Ishikawa (cell line): ENCODE measurements around the gene ENTPD3.

Source experiments
- CEBPB ChIP-seq: IDR thresholded peaks from 2 replicates; pipeline ENCODE4 v1.6.1; 2012
- CREB1 ChIP-seq: IDR thresholded peaks from 2 replicates; pipeline ENCODE4 v1.6.1; 2012; ENCODE audit warnings: low read depth
- EGR1 ChIP-seq: IDR thresholded peaks from 2 replicates; pipeline ENCODE4 v1.6.1; 2012
- EP300 ChIP-seq: IDR thresholded peaks from 2 replicates; pipeline ENCODE4 v1.6.1; 2012; ENCODE audit warnings: borderline replicate concordance
- FOXM1 ChIP-seq: IDR thresholded peaks from 2 replicates; pipeline ENCODE4 v1.6.1; 2012; ENCODE audit warnings: low read depth, borderline replicate concordance
- NFIC ChIP-seq: IDR thresholded peaks from 2 replicates; pipeline ENCODE4 v1.6.1; 2012
- RAD21 ChIP-seq: IDR thresholded peaks from 2 replicates; pipeline ENCODE4 v1.6.1; 2012; ENCODE audit warnings: low read depth
- TAF1 ChIP-seq: IDR thresholded peaks from 2 replicates; pipeline ENCODE4 v1.6.1; 2012; ENCODE audit warnings: low read depth, mild to moderate bottlenecking
- TCF12 ChIP-seq: IDR thresholded peaks from 2 replicates; pipeline ENCODE4 v1.6.1; 2012; ENCODE audit warnings: low read depth
- TEAD4 ChIP-seq: IDR thresholded peaks from 2 replicates; pipeline ENCODE4 v1.6.1; 2012
- USF1 ChIP-seq: IDR thresholded peaks from 2 replicates; pipeline ENCODE4 v1.6.1; 2012
- YY1 ChIP-seq: IDR thresholded peaks from 2 replicates; pipeline ENCODE4 v1.6.1; 2012; ENCODE audit warnings: low read depth
- ZBTB7A ChIP-seq: IDR thresholded peaks from 2 replicates; pipeline ENCODE4 v1.6.1; 2012; ENCODE audit warnings: low read depth
- TF ChIP-seq, protein P1 (sequence below): IDR thresholded peaks from 2 replicates; pipeline ENCODE4 v1.6.1; 2012; ENCODE audit warnings: low read depth, mild to moderate bottlenecking
- TF ChIP-seq, protein P2 (sequence below): IDR thresholded peaks from 2 replicates; pipeline ENCODE4 v1.6.1; 2012

The ENTPD3 gene

GRCh38 chr3:40397129-40397528 is 10.1 kb downstream of the ENTPD3 start:
- TF ChIP-seq, protein P1, sequence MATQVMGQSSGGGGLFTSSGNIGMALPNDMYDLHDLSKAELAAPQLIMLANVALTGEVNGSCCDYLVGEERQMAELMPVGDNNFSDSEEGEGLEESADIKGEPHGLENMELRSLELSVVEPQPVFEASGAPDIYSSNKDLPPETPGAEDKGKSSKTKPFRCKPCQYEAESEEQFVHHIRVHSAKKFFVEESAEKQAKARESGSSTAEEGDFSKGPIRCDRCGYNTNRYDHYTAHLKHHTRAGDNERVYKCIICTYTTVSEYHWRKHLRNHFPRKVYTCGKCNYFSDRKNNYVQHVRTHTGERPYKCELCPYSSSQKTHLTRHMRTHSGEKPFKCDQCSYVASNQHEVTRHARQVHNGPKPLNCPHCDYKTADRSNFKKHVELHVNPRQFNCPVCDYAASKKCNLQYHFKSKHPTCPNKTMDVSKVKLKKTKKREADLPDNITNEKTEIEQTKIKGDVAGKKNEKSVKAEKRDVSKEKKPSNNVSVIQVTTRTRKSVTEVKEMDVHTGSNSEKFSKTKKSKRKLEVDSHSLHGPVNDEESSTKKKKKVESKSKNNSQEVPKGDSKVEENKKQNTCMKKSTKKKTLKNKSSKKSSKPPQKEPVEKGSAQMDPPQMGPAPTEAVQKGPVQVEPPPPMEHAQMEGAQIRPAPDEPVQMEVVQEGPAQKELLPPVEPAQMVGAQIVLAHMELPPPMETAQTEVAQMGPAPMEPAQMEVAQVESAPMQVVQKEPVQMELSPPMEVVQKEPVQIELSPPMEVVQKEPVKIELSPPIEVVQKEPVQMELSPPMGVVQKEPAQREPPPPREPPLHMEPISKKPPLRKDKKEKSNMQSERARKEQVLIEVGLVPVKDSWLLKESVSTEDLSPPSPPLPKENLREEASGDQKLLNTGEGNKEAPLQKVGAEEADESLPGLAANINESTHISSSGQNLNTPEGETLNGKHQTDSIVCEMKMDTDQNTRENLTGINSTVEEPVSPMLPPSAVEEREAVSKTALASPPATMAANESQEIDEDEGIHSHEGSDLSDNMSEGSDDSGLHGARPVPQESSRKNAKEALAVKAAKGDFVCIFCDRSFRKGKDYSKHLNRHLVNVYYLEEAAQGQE, result no peak
- TF ChIP-seq YY1, result no peak
- no peak for TF ChIP-seq CREB1
- no peak for TF ChIP-seq EGR1
- TF ChIP-seq USF1, result no peak
- TF ChIP-seq RAD21, result no peak
- no peak for TF ChIP-seq ZBTB7A
- TF ChIP-seq FOXM1, result no peak
- no peak for TF ChIP-seq TCF12
- TF ChIP-seq EP300, result no peak
- TF ChIP-seq CEBPB, result no peak
- TF ChIP-seq, protein P2, sequence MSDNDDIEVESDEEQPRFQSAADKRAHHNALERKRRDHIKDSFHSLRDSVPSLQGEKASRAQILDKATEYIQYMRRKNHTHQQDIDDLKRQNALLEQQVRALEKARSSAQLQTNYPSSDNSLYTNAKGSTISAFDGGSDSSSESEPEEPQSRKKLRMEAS, result no peak
- TF ChIP-seq NFIC, result no peak
- TF ChIP-seq TAF1, result no peak
- no peak for TF ChIP-seq TEAD4

DNA sequence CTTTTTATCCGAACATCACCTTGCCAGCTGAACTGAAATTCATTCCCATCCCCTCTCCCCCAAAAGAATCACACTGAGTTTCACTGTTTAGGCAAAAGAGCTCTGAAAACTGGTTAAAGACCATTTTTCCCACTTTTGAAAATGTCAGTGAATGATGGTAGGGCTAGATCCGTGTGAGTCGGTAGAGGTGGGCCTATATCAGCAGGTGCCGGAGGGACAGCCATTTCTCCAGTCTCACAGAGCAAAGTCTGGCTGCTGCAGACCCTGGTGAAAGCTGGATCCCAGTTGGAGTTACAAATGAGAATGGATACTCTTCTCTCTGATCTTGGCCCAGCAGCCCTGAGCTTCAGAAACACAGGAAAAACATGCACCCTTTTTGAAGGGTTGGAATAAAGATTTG is 10.9 kb downstream of the ENTPD3 start:
- no peak for TF ChIP-seq USF1
- TF ChIP-seq RAD21, result no peak
- no peak for TF ChIP-seq CEBPB
- TF ChIP-seq, protein P1, result no peak
- no peak for TF ChIP-seq EP300
- no peak for TF ChIP-seq TEAD4
- TF ChIP-seq, protein P2, result no peak
- no peak for TF ChIP-seq TCF12
- TF ChIP-seq ZBTB7A, result no peak
- TF ChIP-seq TAF1, result no peak
- no peak for TF ChIP-seq CREB1

DNA sequence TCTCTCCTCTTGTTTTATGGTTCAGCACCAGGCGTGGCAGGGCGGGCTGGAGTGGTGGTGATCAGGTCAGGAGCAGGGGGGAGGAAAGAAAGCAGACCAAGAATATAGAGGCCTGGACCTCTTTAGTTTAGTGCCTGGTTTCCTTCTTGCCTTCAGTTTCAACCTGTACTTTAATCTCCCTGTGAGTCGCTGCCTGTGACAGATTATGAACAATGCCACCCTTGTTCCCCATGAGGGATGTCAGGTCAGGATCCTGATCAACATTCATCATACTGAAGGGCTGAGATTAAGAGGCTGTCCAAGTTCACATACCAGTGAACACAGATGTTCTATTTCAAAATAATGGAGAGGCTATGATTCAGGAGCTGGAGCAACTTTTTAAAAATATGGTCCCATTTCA is 11.4 kb downstream of the ENTPD3 start:
- TF ChIP-seq CREB1 (no peak), USF1 (no peak), EGR1 (no peak), TEAD4 (no peak)

DNA sequence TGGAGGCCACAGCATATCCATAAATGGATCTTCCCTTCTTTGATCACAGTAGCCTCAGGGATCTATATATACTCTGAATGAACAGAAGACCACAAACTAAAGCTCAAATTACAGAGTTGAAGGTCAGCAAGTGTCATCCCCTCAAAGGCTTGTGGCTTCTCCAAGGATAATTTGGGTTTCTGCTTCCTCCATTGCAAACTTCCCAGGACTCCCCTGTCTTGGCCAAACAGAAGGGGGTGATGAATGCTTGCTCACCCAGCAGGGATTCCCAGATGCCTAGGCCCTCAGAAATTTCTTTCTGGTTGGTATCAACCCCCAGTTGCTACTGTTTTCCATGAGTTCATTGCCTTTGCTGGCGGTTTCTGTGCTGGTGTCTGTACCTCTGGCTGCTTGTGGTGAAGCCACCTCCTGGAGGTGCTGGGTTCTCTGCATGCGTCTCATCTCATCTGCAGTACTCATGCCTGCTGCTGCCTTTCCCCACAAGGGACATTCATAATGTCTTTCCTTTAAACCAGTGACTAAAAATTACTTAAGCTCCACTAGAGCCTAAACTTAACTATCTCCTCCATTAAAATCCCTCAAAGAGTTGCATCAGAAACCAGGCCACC is 17.7 kb downstream of the ENTPD3 start:
- no peak for TF ChIP-seq EGR1
- TF ChIP-seq EP300, result no peak
- no peak for TF ChIP-seq USF1
- TF ChIP-seq YY1, result no peak
- no peak for TF ChIP-seq TEAD4
- no peak for TF ChIP-seq ZBTB7A
- no peak for TF ChIP-seq RAD21
- no peak for TF ChIP-seq TAF1
- TF ChIP-seq NFIC, result no peak
- TF ChIP-seq FOXM1, result no peak
- no peak for TF ChIP-seq CEBPB
- TF ChIP-seq, protein P1, result no peak
- TF ChIP-seq CREB1, result no peak
- TF ChIP-seq TCF12, result no peak
- TF ChIP-seq, protein P2, result no peak
